ENCODE data around the gene PLEKHG2. TPM values are rescaled to one million over a fixed set of nuclear protein-coding genes. Genes with fewer than 3 reads are reported as not detected.
A peak's percentile ranks its signal among the peaks of the same experiment; 100 is the strongest.

Gene PLEKHG2
- total RNA-seq, 3 donors from 2014 or later (not counting 1 experiment from before 2014, with no cell fraction given), result 70.2 to 129 (median 80.7) TPM

- no peaks in the 10 kb centered on the region for H3K27me3 ChIP-seq (ENCODE audit: control insufficient read depth, insufficient read depth, low read length)
- DNase-seq (peak; percentile 62 to 84), ATAC-seq (peak; percentile 66 to 76 (median 72))
- no peaks in the 10 kb centered on the region for H3K4me1 ChIP-seq (ENCODE audit: control insufficient read depth, insufficient read depth, low read length)
- H3K9me3 ChIP-seq (ENCODE audit: control insufficient read depth, insufficient read depth, low read length), result no peaks in the 10 kb centered on the region
- H3K4me1 Mint-ChIP-seq, result peaks cover 8 to 21% of the 10 kb centered on the region in 2 donors
- peaks cover 6% of the 10 kb centered on the region for H3K36me3 Mint-ChIP-seq
- TF ChIP-seq CTCF (IDR thresholded peaks at IDR 0.05), result peak; percentile 76
- peaks cover 59% of the 10 kb centered on the region for H3K36me3 ChIP-seq (ENCODE audit: control insufficient read depth, insufficient read depth, low read length)
- no peaks in the 10 kb centered on the region for H3K27me3 Mint-ChIP-seq (ENCODE audit: low read depth in 2 of 2)
- H3K4me3 ChIP-seq (ENCODE audit: low read length), result no peak overlapping the region
- intact Hi-C loops (cut with micrococcal nuclease), result loop anchor here (1.0 kb wide), 1 partner anchor 58 kb away; the partner anchor contains the start of gene EID2B
- no peaks in the 10 kb centered on the region for H3K9me3 Mint-ChIP-seq
- no peak overlapping the region for H3K4me3 Mint-ChIP-seq
- no peak overlapping the region for H3K27ac ChIP-seq (ENCODE audit: low read length)
- WGBS (ENCODE audit: insufficient coverage), result 77% methylated on average over 7 of the region's 9 CpGs
- peak overlapping the region; percentile 38 to 66 for H3K27ac Mint-ChIP-seq
Observed at GRCh38 chr19:39474139-39474620, 61.7 kb downstream of the PLEKHG2 start.

- Mint-ChIP-seq H3K4me1 (peaks cover 17 to 31% of the 10 kb centered on the region in 2 donors), H3K36me3 (peaks cover 6% of the 10 kb centered on the region), H3K4me3 (no peak overlapping the region), H3K27ac (peak overlapping the region; percentile 38 to 40), H3K27me3 (ENCODE audit: low read depth in 2 of 2) (no peaks in the 10 kb centered on the region), H3K9me3 (no peaks in the 10 kb centered on the region)
- intact Hi-C loops (cut with micrococcal nuclease), result no loop called here
- no peak for ATAC-seq
- WGBS (ENCODE audit: insufficient coverage), result 96% methylated on average over 2 of the region's 2 CpGs
- Histone ChIP-seq H3K4me3 (ENCODE audit: low read length) (no peak overlapping the region), H3K27ac (ENCODE audit: low read length) (no peak overlapping the region), H3K27me3 (ENCODE audit: control insufficient read depth, insufficient read depth, low read length) (no peaks in the 10 kb centered on the region), H3K36me3 (ENCODE audit: control insufficient read depth, insufficient read depth, low read length) (peaks cover 45% of the 10 kb centered on the region), H3K4me1 (ENCODE audit: control insufficient read depth, insufficient read depth, low read length) (peaks cover 7% of the 10 kb centered on the region), H3K9me3 (ENCODE audit: control insufficient read depth, insufficient read depth, low read length) (no peaks in the 10 kb centered on the region)
- TF ChIP-seq CTCF (IDR thresholded peaks at IDR 0.05), result no peak
- no peak for DNase-seq
Observed at GRCh38 chr19:39475748-39476147, 63.3 kb downstream of the PLEKHG2 start.

Other genes starting within 250 kb of the PLEKHG2 start
- gene NCCRP1, start 215.7 kb upstream of the PLEKHG2 start, total RNA-seq, result not detected
- gene SYCN, start 208.4 kb upstream of the PLEKHG2 start, total RNA-seq, result not detected
- not detected for gene IFNL3, start 167.7 kb upstream of the PLEKHG2 start, total RNA-seq
- not detected for gene IFNL4, start 163.8 kb upstream of the PLEKHG2 start, total RNA-seq
- not detected for gene IFNL2, start 144.3 kb upstream of the PLEKHG2 start, total RNA-seq
- gene IFNL1, start 116.3 kb upstream of the PLEKHG2 start, total RNA-seq, result 1 to 10 TPM in 1 of 3 donors, under 1 TPM in 1, not detected in 1; 0.33 to 1.4 TPM
- gene LRFN1, start 91.8 kb upstream of the PLEKHG2 start, total RNA-seq, result 10 to 100 TPM in 1 of 3 donors, 1 to 10 TPM in 2; 5.9 to 12.5 (median 6.9) TPM
- gene GMFG, start 76.6 kb upstream of the PLEKHG2 start, total RNA-seq, result 100 to 1,000 TPM; 315 to 331 (median 329) TPM
- 10 to 100 TPM; 67.8 to 80.8 (median 78.9) TPM for gene SAMD4B, start 70.2 kb upstream of the PLEKHG2 start, total RNA-seq
- 10 to 100 TPM; 54.3 to 80.9 (median 68.3) TPM for gene PAF1, start 21.6 kb upstream of the PLEKHG2 start, total RNA-seq
- 10 to 100 TPM; 37.5 to 49.1 (median 45.9) TPM for gene MED29, start 21.3 kb upstream of the PLEKHG2 start, total RNA-seq
- 1,000 to 10,000 TPM; 1,232 to 2,074 (median 1,769) TPM for gene ZFP36, start 5.8 kb upstream of the PLEKHG2 start, total RNA-seq
- gene RPS16, start 23.3 kb downstream of the PLEKHG2 start, total RNA-seq, result 1,000 to 10,000 TPM; 1,227 to 1,543 (median 1,399) TPM
- 100 to 1,000 TPM; 228 to 256 (median 230) TPM for gene SUPT5H, start 32.9 kb downstream of the PLEKHG2 start, total RNA-seq
- gene TIMM50, start 68.2 kb downstream of the PLEKHG2 start, total RNA-seq, result 10 to 100 TPM; 50.1 to 67.2 (median 60.8) TPM
- gene DLL3, start 86.3 kb downstream of the PLEKHG2 start, total RNA-seq, result not detected
- gene SELENOV, start 102.5 kb downstream of the PLEKHG2 start, total RNA-seq, result not detected
- gene EID2B, start 120.2 kb downstream of the PLEKHG2 start, total RNA-seq, result 1 to 10 TPM; 4.6 to 6.7 (median 5.8) TPM
- gene EID2, start 127.5 kb downstream of the PLEKHG2 start, total RNA-seq, result 10 to 100 TPM; 11.9 to 19.9 (median 15.6) TPM
- not detected for gene LGALS13, start 189.9 kb downstream of the PLEKHG2 start, total RNA-seq
- not detected for gene LGALS16, start 243.2 kb downstream of the PLEKHG2 start, total RNA-seq

Data from natural killer cell (primary cell).